Astrocyte of the cerebellum (primary cell): ENCODE results near the gene ZNF705A.
"Not testable (repeated sequence)": the region's sequence is repeated elsewhere in the genome, so short reads cannot be mapped to it uniquely, and the experiment has no call there.

ENCODE experiments used
- DNase-seq: peaks from one replicate; pipeline ENCODE4 v3.0.0-alpha.2; 2011; ENCODE audit warnings: low read depth
- H3K4me3 ChIP-seq: 2 replicates; pipeline ENCODE4 v1.5.1; 2011; ENCODE audit warnings: mild to moderate bottlenecking, low read depth, low read length, moderate library complexity
- CTCF ChIP-seq: IDR thresholded peaks from 2 replicates; pipeline ENCODE4 v1.5.1; 2012; ENCODE audit warnings: low read length, low read depth, moderate library complexity, mild to moderate bottlenecking; ENCODE audit errors: missing control alignments
- in situ Hi-C: cut with HindIII; loops from 2 replicates; pipeline ENCODE4 v1.10.0; 2017; ENCODE audit warnings: low sequenced_read_pairs

ZNF705A gene

GRCh38 chr12:8143261-8143660 lies 13.6 kb upstream of the ZNF705A start:
- H3K4me3 ChIP-seq: no peak overlapping the region
- in situ Hi-C loops: no loop called here
- no peak for TF ChIP-seq CTCF
- no peak for DNase-seq

- no peak for TF ChIP-seq CTCF
- H3K4me3 ChIP-seq: peak overlapping the region; percentile 4
- in situ Hi-C loops: no loop called here
- DNase-seq: peak; percentile 98
These were observed 10.9 kb upstream of the ZNF705A start for GRCh38 chr12:8145754-8146441.

- in situ Hi-C loops: no loop called here
- no peak for DNase-seq
- TF ChIP-seq CTCF: no peak
- H3K4me3 ChIP-seq: peak overlapping the region; percentile 4
These were observed 10.4 kb upstream of the ZNF705A start for GRCh38 chr12:8146442-8146771.

GRCh38 chr12:8154526-8154925 lies 2.3 kb upstream of the ZNF705A start:
- no peak for DNase-seq
- in situ Hi-C loops: no loop called here
- no peak overlapping the region for H3K4me3 ChIP-seq
- no peak for TF ChIP-seq CTCF

- no peak for DNase-seq
- TF ChIP-seq CTCF: no peak
- no peak overlapping the region for H3K4me3 ChIP-seq
These were observed 399 bp upstream of the ZNF705A start for GRCh38 chr12:8156416-8156815.

GRCh38 chr12:8157484-8158198 lies 826 bp downstream of the ZNF705A start:
- in situ Hi-C loops: no loop called here
- H3K4me3 ChIP-seq: no peak overlapping the region
- no peak for DNase-seq
- TF ChIP-seq CTCF: no peak

More at GRCh38 chr12:8156416-8156815, 399 bp upstream of the ZNF705A start:
- in situ Hi-C loops: no loop called here

GRCh38 chr12:8172911-8173310 lies 16.1 kb downstream of the ZNF705A start:
- in situ Hi-C loops: not testable (repeated sequence)

More at GRCh38 chr12:8172911-8173310, 16.1 kb downstream of the ZNF705A start:
- not testable (repeated sequence) for DNase-seq, H3K4me3 ChIP-seq
